GM21723 (cell line): ENCODE results near the gene CYP46A1.

Experiments
- ATAC-seq: cut with Tn5 transposase; IDR thresholded peaks from one replicate; pipeline ENCODE4 v1.9.1; 2021; ENCODE audit warnings: mild to moderate bottlenecking, moderate library complexity; ENCODE audit not compliant: unreplicated experiment

The CYP46A1 gene

GRCh38 chr14:99672506-99673304, 11.4 kb upstream of the CYP46A1 start:
- ATAC-seq = peak; percentile 86

GRCh38 chr14:99673305-99674063, 10.6 kb upstream of the CYP46A1 start:
- no peak for ATAC-seq

- ATAC-seq = no peak
These were observed 9.9 kb upstream of the CYP46A1 start for GRCh38 chr14:99674064-99674650.

DNA sequence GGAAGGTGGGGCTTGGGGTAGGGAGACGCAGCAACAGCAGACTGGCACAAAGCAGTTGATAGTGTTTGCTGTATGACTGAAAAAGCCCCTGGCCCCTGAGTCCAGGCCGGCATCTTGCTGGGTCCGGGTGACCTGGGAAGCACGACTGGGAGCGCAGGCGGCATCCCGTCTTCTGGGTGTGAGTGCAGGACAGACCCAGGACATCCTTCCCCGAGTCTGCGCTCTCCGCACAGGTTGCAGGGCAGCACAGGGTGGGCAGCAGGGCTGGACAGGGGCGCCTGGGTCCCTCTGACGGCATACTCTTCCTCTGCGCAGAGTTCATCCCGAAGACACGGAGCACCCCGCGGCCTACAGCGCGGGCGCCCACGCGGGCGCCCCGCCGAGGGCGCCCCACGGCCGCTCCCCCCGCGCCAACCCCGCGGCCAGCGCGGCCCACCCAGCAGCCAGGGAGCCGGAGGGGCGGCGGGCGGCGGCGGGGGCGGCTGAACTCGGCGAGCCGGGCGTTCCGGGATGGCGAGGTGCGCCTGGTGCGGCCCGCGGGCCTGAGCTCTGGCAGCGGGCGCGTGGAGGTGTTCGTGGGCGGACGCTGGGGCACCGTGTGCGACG, 9.2 kb upstream of the CYP46A1 start:
- no peak for ATAC-seq

DNA sequence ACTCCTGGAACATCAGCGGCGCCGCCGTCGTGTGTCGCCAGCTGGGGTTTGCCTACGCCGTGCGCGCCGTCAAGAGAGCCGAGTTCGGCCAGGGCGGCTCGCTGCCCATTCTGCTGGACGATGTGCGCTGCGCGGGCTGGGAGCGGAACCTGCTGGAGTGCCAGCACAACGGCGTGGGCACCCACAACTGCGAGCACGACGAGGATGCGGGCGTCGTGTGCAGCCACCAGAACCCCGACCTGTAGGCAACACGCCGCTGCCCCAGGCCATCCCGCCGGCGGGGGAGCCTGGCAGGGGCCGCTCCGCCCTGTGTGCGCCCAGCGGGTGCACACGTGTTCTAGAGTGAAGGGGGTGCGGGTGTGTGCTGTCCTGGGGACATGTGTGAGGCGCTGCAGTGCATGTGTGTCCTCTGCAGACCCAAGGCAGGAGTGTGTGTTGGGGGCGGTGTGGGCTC, 8.7 kb upstream of the CYP46A1 start:
- ATAC-seq = no peak

GRCh38 chr14:99675951-99676350, 8.1 kb upstream of the CYP46A1 start:
- no peak for ATAC-seq

DNA sequence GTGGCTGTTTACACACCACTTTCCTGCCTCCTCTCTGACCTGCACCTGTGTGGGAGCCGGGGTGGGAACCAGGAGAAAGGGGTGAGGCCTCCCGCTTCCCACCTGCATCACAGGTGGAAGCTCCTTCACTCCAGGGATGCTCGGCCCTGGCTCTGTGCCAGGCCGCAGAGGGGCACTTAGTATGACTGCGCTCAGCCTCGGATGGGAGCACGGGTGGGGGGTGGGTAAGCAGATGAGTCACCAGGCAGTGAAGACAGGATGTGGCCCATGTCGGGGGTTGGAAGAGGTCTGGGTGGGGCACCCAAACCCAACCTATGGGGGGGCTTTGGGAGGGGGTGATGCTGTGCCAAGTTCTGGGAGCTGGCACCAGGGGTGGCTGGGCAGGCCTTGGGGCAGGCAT, 7.4 kb upstream of the CYP46A1 start:
- no peak for ATAC-seq

DNA sequence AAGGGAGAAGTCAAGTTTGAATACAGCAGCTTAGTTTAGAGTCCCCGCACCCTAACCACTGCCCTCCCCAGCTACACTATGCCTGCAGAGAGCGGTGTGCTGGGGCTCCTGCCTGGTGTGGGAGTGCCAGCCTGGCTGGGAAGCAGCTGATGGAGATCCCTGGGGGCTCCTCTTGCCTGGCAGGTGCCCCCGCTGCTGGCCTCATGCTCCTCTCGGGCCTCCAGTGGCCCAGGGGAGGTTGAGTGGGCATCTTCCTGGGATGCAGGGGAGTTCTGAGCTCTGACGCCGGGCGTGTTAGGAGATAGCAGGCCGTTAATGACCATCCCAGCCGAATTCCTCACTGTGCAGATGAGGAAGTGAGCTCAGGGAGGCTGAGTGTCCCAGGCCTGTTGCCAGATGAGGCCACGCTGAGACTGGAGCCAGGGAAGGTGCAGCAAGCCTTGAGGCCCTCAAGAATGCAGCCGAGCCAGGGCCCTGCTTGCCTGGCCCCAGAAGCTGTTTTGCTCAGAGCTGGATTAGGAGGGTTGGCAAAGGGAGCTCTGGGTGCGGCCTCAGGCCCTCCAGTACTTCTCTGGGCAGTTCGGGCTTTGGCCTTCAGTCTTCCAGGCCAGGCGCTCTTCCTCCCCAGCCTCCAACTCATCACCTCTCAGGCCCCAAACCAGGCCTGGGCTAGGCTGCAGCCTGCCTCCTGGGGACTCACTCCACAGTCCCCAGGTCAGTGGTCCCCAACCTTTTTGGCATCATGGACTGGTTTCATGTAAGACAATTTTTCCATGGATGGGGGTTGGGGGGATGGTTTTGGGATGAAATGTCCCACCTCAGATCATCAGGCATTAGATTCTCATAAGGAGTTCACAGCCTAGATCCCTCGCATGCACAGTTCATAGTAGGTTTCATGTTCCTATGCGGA, 6.6 kb upstream of the CYP46A1 start:
- ATAC-seq = no peak

GRCh38 chr14:99678198-99678597, 5.9 kb upstream of the CYP46A1 start:
- no peak for ATAC-seq

GRCh38 chr14:99679111-99679510, 5.0 kb upstream of the CYP46A1 start:
- no peak for ATAC-seq

DNA sequence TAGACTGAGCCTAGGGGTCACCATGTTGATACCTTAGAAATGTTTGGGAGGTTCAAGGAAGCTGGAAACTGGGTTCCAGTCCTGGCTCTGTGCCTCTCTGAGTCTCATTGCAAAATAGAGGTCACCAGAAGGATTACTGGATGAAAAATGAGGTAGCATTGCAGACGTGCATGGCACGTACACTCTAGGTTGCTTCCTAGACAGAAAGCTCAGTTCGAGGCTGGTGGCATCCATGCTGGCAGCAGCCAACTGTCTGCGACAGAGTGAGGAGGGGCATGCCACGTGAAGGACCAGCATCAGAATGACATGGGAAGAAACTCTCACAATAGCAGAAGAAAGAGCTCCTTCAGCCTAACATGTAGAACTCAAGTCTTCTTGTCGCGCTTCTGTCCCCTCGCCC, 4.6 kb upstream of the CYP46A1 start:
- no peak for ATAC-seq

GRCh38 chr14:99679996-99680395, 4.1 kb upstream of the CYP46A1 start:
- no peak for ATAC-seq

DNA sequence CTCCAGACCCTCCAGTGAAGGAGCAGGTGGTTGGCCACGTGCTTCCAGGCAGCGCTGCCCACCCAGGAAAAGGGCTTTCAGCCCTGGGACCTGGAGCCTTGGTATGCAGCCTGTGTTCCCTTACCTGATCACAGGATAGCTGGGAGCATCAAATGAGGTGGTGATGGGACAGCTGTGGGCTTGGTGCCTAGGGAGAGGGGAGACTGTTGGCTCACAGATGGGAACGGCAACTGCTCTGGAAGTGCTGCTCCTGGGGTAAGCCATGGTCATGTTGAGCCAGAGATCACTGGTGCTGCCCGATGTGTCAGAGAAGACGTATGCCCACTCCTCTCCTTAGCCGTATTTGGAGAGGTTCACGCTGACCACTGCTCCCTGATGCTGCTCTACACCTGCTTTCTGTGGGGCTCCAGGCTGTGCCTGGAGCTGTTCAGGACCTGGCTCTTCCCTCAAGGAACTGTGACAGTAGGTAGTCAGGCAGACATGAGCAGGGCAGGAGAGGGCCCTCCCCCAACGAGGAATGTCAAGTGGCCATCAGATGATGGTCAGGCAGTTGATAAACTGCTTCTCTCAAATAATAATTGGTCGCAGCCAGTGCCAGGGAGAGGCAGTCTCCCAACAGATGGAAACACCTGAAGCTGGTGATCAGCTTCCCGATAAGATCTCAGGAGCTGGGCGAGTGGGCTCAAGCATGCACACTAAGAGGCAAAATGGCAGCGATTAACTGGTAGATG, 2.8 kb upstream of the CYP46A1 start:
- no peak for ATAC-seq

DNA sequence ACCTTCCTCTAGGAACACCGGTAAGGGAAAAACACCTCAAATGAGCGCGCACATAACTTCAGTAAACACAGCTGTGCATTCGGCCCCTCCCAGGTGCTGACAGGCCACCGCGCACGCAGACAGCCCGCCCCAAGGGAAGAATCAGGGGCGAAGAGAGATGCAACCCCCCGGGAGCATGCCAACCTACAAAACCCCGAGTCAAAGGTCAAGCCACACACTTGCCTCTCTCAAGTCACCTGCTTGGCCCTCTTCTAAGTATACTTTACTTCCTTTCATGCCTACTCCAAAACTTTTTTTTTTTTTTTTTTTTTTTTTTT, 2.3 kb upstream of the CYP46A1 start:
- no peak for ATAC-seq

DNA sequence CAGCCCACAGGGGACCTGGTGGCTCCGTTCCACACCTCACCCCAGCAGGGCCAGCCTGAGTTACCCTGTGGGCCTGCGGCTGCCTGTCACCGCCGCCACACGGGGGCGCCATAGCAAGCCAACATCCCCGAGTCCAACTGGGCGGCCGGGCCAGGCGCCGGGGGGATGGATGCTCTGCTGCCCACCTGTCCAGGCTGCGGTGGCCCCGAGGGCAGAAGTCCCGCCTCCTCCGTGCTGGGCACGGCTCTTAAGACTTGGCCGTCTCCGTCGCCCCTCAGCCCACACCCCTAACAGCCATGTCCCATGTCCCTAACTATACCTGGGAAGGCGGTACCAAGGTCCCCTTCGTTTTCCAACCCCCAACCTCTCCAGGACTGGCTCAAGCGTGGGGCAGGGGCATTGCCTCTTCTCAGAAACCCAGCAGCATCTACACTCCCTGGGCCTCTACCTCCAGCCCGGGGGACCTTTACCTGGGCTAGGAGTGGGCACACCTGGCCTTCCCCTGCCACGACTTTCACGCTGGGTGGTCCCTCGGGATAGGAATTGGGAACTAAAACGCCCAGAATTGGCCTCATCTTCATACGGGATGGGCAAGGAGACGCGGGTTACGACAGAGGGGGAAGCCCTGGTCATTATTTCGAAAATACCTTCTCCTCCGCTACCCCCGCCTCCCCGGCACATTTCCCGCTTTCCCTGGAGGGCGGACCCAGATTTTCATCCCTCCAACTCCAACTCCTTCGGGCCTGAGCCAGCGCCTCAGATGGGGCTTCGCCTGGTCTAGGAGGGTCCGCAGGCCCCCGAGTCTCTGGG, 1.1 kb upstream of the CYP46A1 start:
- ATAC-seq = peak; percentile 44

DNA sequence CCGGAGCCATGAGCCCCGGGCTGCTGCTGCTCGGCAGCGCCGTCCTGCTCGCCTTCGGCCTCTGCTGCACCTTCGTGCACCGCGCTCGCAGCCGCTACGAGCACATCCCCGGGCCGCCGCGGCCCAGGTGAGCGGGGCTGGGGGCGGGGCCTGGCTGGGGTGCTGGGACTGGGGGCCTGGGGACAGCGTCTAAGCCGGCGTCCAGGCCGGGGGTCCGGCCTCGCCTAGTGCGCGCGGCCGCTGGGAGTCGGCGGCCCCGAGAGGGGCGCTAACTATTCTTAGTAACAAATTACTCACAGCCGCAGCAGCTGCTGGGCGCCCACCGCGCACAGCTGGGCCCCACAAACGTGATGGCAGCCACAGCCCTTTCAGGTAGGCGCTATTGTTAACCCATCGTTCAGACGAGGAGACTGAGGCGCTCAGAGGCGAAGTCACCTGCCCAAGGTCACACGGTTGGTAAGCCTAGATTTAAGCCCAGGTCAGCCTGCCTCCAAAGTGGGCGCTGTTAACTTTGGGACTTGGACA, 374 bp downstream of the CYP46A1 start:
- ATAC-seq = peak; percentile 38

DNA sequence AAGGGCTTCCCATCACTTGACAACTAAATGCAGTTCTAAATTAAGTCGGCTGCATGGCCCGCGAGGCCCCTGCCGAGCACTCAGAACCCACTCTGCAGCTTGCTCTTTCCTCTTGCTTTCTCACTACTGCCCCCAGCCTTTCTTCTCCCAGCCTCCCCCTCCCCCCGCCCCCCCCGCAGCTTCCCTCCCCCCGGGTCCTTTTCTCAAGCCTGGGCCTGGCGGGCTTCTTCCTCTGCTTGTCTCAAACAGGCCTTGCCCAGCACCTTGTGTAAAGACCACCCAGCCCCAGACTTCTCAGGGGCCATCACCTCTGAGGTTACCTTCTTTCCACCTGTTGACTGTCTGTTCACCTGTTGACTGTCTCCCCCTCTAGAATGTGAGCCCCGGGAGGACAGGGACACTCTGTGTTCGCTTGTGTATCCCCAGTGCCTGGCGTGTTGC, 1.1 kb downstream of the CYP46A1 start:
- no peak for ATAC-seq

DNA sequence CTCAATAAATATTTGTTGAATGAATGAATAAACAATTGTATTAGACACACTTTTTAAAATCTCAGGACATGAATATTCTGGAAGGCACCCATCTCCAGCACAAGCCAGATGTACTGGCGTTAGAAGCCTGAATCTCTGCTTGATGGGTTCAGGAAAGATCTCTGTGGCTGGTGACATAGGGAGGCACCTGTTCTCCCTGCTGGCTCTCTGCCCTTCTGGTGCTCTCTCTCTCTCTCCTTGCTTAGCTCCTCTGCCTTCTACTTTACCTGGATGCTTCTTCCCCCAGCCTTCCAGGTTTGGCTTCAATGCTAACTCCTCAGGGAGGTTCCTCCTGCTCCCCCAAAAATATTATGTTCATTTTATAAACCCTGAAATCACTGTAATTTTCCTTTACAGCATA, 1.5 kb downstream of the CYP46A1 start:
- no peak for ATAC-seq
